Measurements from ENCODE around the gene PREX1. TPM values are rescaled to one million over a fixed set of nuclear protein-coding genes. Genes with fewer than 3 reads are reported as not detected.

The PREX1 gene
- total and polyA plus RNA-seq, 2 donors (not counting 3 experiments of a cell fraction or from before 2014, with no cell fraction given), result 51.3 to 72.9 TPM

GRCh38 chr20:48829940-48830339 is 2.1 kb upstream of the PREX1 start:
- Histone ChIP-seq H3K36me3 (ENCODE audit: control insufficient read depth in 2 of 2, extremely low read depth in 1 of 2, insufficient read depth in 2 of 2, low read length in 2 of 2) (no peaks in the 10 kb centered on the region), H4K20me1 (replicated peaks; ENCODE audit: control insufficient read depth, extremely low read depth, insufficient read depth, low read length) (no peaks in the 10 kb centered on the region), H3K4me2 (ENCODE audit: insufficient read depth, low read length) (no peak overlapping the region), H3K27ac (ENCODE audit: insufficient read depth, low read depth, low read length) (no peak overlapping the region), H3K27me3 (ENCODE audit: control insufficient read depth in 2 of 2, insufficient read depth in 2 of 2, low read length in 2 of 2) (no peaks in the 10 kb centered on the region), H3K79me2 (ENCODE audit: control insufficient read depth, insufficient read depth, low read length) (peaks cover 27% of the 10 kb centered on the region), H3K9ac (replicated peaks; ENCODE audit: extremely low read depth, insufficient read depth, low read length) (no peak overlapping the region), H3K9me3 (replicated peaks; ENCODE audit: control insufficient read depth, insufficient read depth, low read length) (no peaks in the 10 kb centered on the region), H3K4me1 (ENCODE audit: control insufficient read depth, extremely low read depth, insufficient read depth, low read length) (peaks cover 28% of the 10 kb centered on the region), H3K9me1 (replicated peaks; ENCODE audit: control insufficient read depth, extremely low read depth, insufficient read depth, low read length) (no peaks in the 10 kb centered on the region), H3K4me3 (replicated peaks in 1 of 3; ENCODE audit: insufficient read depth in 1 of 3, low read depth in 1 of 3, low read length in 3 of 3) (no peak overlapping the region), H2AFZ (ENCODE audit: low read depth, low read length) (no peak overlapping the region)
- BruUV-seq (replicated peaks), result no TSS peak
- intact Hi-C loops (cut with micrococcal nuclease), result loop anchor here (5.0 kb wide), 1 partner anchor 148 kb away; no protein-coding TSS in a partner anchor
- DNase-seq (ENCODE audit: low read depth, low spot score) (no peak), FAIRE-seq (no peak)
- TF ChIP-seq POLR2AphosphoS5 (IDR thresholded peaks at IDR 0.05; ENCODE audit: insufficient read depth, low read depth, low read length), result no peak
- TF ChIP-seq FOS (IDR thresholded peaks at IDR 0.05; ENCODE audit: borderline replicate concordance, insufficient read depth, low read length), result no peak
- no peak for TF ChIP-seq JUN (IDR thresholded peaks at IDR 0.05; ENCODE audit: borderline replicate concordance, insufficient read depth, insufficient read length, low read depth)
- no peak for TF ChIP-seq POLR2A (IDR thresholded peaks at IDR 0.05; ENCODE audit: low read depth, low read length)
- no peak for TF ChIP-seq EZH2 (IDR thresholded peaks at IDR 0.05; ENCODE audit: borderline replicate concordance, low read depth, low read length, severe bottlenecking)
- ChIA-PET CTCF (interaction anchor here (3.8 kb wide), 1 partner anchor 172 kb away, joined by 18 read pairs; no protein-coding TSS in a partner anchor), POLR2A (no interaction called here)
- dilution Hi-C loops (cut with MboI; ENCODE audit: extremely low pct_ligation_motif_present, low sequenced_read_pairs), result no loop called here

GRCh38 chr20:48828734-48829460 is 1.1 kb upstream of the PREX1 start:
- DNase-seq (ENCODE audit: low read depth, low spot score), result no peak
- H3K4me2 ChIP-seq (ENCODE audit: insufficient read depth, low read length), result peak overlapping the region; percentile 27

More at GRCh38 chr20:48828734-48829460, 1.1 kb upstream of the PREX1 start:
- Histone ChIP-seq H4K20me1 (replicated peaks; ENCODE audit: control insufficient read depth, extremely low read depth, insufficient read depth, low read length) (no peaks in the 10 kb centered on the region), H3K27ac (ENCODE audit: insufficient read depth, low read depth, low read length) (peak overlapping the region; percentile 47), H3K79me2 (ENCODE audit: control insufficient read depth, insufficient read depth, low read length) (peaks cover 31% of the 10 kb centered on the region), H3K27me3 (ENCODE audit: control insufficient read depth in 2 of 2, insufficient read depth in 2 of 2, low read length in 2 of 2) (no peaks in the 10 kb centered on the region), H3K36me3 (ENCODE audit: control insufficient read depth in 2 of 2, extremely low read depth in 1 of 2, insufficient read depth in 2 of 2, low read length in 2 of 2) (no peaks in the 10 kb centered on the region), H3K4me3 (replicated peaks in 1 of 3; ENCODE audit: insufficient read depth in 1 of 3, low read depth in 1 of 3, low read length in 3 of 3) (peak overlapping the region; percentile 14 to 92 (median 26)), H3K9me1 (replicated peaks; ENCODE audit: control insufficient read depth, extremely low read depth, insufficient read depth, low read length) (no peaks in the 10 kb centered on the region), H2AFZ (ENCODE audit: low read depth, low read length) (peak overlapping the region; percentile 41), H3K9ac (replicated peaks; ENCODE audit: extremely low read depth, insufficient read depth, low read length) (peak overlapping the region; percentile 66), H3K4me1 (ENCODE audit: control insufficient read depth, extremely low read depth, insufficient read depth, low read length) (peaks cover 38% of the 10 kb centered on the region), H3K9me3 (replicated peaks; ENCODE audit: control insufficient read depth, insufficient read depth, low read length) (no peaks in the 10 kb centered on the region)
- TF ChIP-seq FOS (IDR thresholded peaks at IDR 0.05; ENCODE audit: borderline replicate concordance, insufficient read depth, low read length) (no peak), MYC (IDR thresholded peaks at IDR 0.05; ENCODE audit: low read depth, low read length) (no peak), JUN (IDR thresholded peaks at IDR 0.05; ENCODE audit: borderline replicate concordance, insufficient read depth, insufficient read length, low read depth) (no peak), GATA2 (IDR thresholded peaks at IDR 0.05; ENCODE audit: insufficient read depth, insufficient read length, low read depth, low read length) (no peak), POLR2AphosphoS5 (IDR thresholded peaks at IDR 0.05; ENCODE audit: insufficient read depth, low read depth, low read length) (no peak), CTCF (IDR thresholded peaks at IDR 0.05; ENCODE audit: extremely low read depth in 1 of 2, insufficient read depth in 1 of 2, low read depth in 1 of 2, low read length in 2 of 2) (no peak), POLR2A (IDR thresholded peaks at IDR 0.05; ENCODE audit: low read depth, low read length) (no peak), MAX (IDR thresholded peaks at IDR 0.05; ENCODE audit: insufficient read depth, insufficient read length) (no peak), EZH2 (IDR thresholded peaks at IDR 0.05; ENCODE audit: borderline replicate concordance, low read depth, low read length, severe bottlenecking) (no peak)
- dilution Hi-C loops (cut with MboI; ENCODE audit: extremely low pct_ligation_motif_present, low sequenced_read_pairs), result no loop called here
- TSS peak; percentile 38 for BruUV-seq (replicated peaks)
- intact Hi-C loops (cut with micrococcal nuclease), result loop anchor here (1.0 to 5.0 kb wide), 4 partner anchors 12 to 172 kb away; no protein-coding TSS in a partner anchor
- CTCF ChIA-PET, result interaction anchor here (0.7 to 4.9 kb wide), 6 partner anchors 12 to 172 kb away, joined by 3 to 43 read pairs (median 7); no protein-coding TSS in a partner anchor
- POLR2A ChIA-PET, result interaction anchor here (0.7 to 1.4 kb wide), 2 partner anchors 11 to 16 kb away, joined by 5 to 6 read pairs; no protein-coding TSS in a partner anchor
- peak; percentile 42 for FAIRE-seq
